A673 (cell line): ENCODE measurements around the gene ASTN2. TPM values are rescaled to one million over a fixed set of nuclear protein-coding genes. Genes with fewer than 3 reads are reported as not detected.

ENCODE experiments used
- BruUV-seq: library from RNA; stranded (reverse); fragments of 400-500 nt; replicated peaks from 2 replicates; lab custom pipeline; 2021; lab: Mats Ljungman, UMichigan
- CTCF ChIA-PET: fragments of 300-600 bp; sonication (Branson Sonifier 250); formaldehyde crosslinking; loops from one replicate; lab custom pipeline; 2022; ENCODE audit warnings: antibody characterized with exemption; lab: Charles Lee
- POLR2A ChIA-PET: fragments of 300-600 bp; sonication (Branson Sonifier 250); formaldehyde crosslinking; loops from one replicate; lab custom pipeline; 2022; ENCODE audit warnings: antibody characterized with exemption; ENCODE audit not compliant: low non-redundant PET; lab: Charles Lee
- DNase-seq: peaks from one replicate; pipeline ENCODE4 v3.0.0-alpha.2; 2015; ENCODE audit warnings: low spot score
- H3K27ac ChIP-seq: fragments of 200-600 bp; sonication (generic); 2 replicates; pipeline ENCODE4 v1.5.1; 2016; ENCODE audit warnings: mixed run types, low read depth, mild to moderate bottlenecking, mixed read lengths, antibody characterized with exemption, low read length; ENCODE audit not compliant: poor library complexity, severe bottlenecking
- H3K27me3 ChIP-seq: fragments of 200-600 bp; sonication (generic); replicated peaks from 2 replicates; pipeline ENCODE4 v1.6.1; 2017; ENCODE audit warnings: mixed run types, low read depth, mild to moderate bottlenecking, mixed read lengths, antibody characterized with exemption, low read length; ENCODE audit not compliant: insufficient read depth, poor library complexity
- H3K36me3 ChIP-seq: fragments of 200-600 bp; sonication (generic); 2 replicates; pipeline ENCODE4 v1.6.1; 2016; ENCODE audit warnings: mixed run types, mild to moderate bottlenecking, mixed read lengths, antibody characterized with exemption, low read length; ENCODE audit not compliant: insufficient read depth, poor library complexity, severe bottlenecking
- H3K4me1 ChIP-seq: fragments of 200-600 bp; sonication (generic); 2 replicates; pipeline ENCODE4 v1.6.1; 2017; ENCODE audit warnings: mixed run types, mild to moderate bottlenecking, mixed read lengths, antibody characterized with exemption, low read length; ENCODE audit not compliant: insufficient read depth, poor library complexity, severe bottlenecking
- H3K4me3 ChIP-seq: fragments of 200-600 bp; sonication (generic); 2 replicates; pipeline ENCODE4 v1.5.1; 2016; ENCODE audit warnings: low read depth, mixed run types, mild to moderate bottlenecking, mixed read lengths, low read length; ENCODE audit not compliant: poor library complexity, severe bottlenecking
- H3K9me3 ChIP-seq: fragments of 200-600 bp; sonication (generic); 2 replicates; pipeline ENCODE4 v1.6.1; 2016; ENCODE audit warnings: mixed run types, low read depth, mild to moderate bottlenecking, mixed read lengths, antibody characterized with exemption, low read length; ENCODE audit not compliant: poor library complexity, severe bottlenecking
- CTCF ChIP-seq: fragments of 300-800, 200-600 bp; sonication (generic); conservative IDR thresholded peaks from 2 replicates; pipeline ENCODE4 v1.5.1; 2017; ENCODE audit warnings: low read depth, mild to moderate bottlenecking, antibody characterized with exemption, low read length, moderate library complexity, mixed read lengths
- EZH2 ChIP-seq: fragments of 200-600 bp; sonication (generic); IDR thresholded peaks from 2 replicates; pipeline ENCODE4 v1.6.1; 2017; ENCODE audit warnings: borderline replicate concordance, low read depth, mild to moderate bottlenecking, mixed read lengths, antibody characterized with exemption, low read length; ENCODE audit not compliant: poor library complexity, severe bottlenecking
- intact Hi-C: fragments of 100-400 bp; cut with micrococcal nuclease; formaldehyde crosslinking; loops from one replicate; pipeline ENCODE4 v1.10.0; 2022; ENCODE audit not compliant: unreplicated experiment
- total RNA-seq: library from RNA; stranded (reverse); gene quantifications from 2 replicates; pipeline ENCODE4 v1.2.3, GENCODE V29; 2021

ASTN2 gene
- total RNA-seq, 1 experiment from 2014 or later: 3.4 TPM

GRCh38 chr9:117234103-117234502 lies 180.8 kb downstream of the ASTN2 start:
- no peak for DNase-seq
- intact Hi-C loops: no loop called here
- H3K4me3 ChIP-seq: no peak overlapping the region
- ChIA-PET POLR2A (no interaction called here), CTCF (no interaction called here)
- TF ChIP-seq EZH2: no peak
- no peak for TF ChIP-seq CTCF
- H3K4me1 ChIP-seq: no peaks in the 10 kb centered on the region
- no peaks in the 10 kb centered on the region for H3K36me3 ChIP-seq
- no TSS peak for BruUV-seq
- peaks cover 15% of the 10 kb centered on the region for H3K27me3 ChIP-seq
- H3K9me3 ChIP-seq: no peaks in the 10 kb centered on the region
- H3K27ac ChIP-seq: no peak overlapping the region

- intact Hi-C loops: no loop called here
These were observed 181.8 kb downstream of the ASTN2 start for GRCh38 chr9:117233016-117233415.

GRCh38 chr9:117232281-117232680 lies 182.6 kb downstream of the ASTN2 start:
- POLR2A ChIA-PET: no interaction called here
- intact Hi-C loops: no loop called here
- Histone ChIP-seq H3K27ac (no peak overlapping the region), H3K9me3 (no peaks in the 10 kb centered on the region), H3K27me3 (peaks cover 15% of the 10 kb centered on the region), H3K4me3 (no peak overlapping the region), H3K4me1 (no peaks in the 10 kb centered on the region), H3K36me3 (no peaks in the 10 kb centered on the region)
- TF ChIP-seq CTCF (no peak), EZH2 (no peak)
- CTCF ChIA-PET: no interaction called here
- BruUV-seq: no TSS peak
- no peak for DNase-seq

More at GRCh38 chr9:117233016-117233415, 181.8 kb downstream of the ASTN2 start:
- Histone ChIP-seq H3K4me3 (no peak overlapping the region), H3K9me3 (no peaks in the 10 kb centered on the region), H3K36me3 (no peaks in the 10 kb centered on the region), H3K27ac (no peak overlapping the region), H3K27me3 (peaks cover 15% of the 10 kb centered on the region), H3K4me1 (no peaks in the 10 kb centered on the region)
- BruUV-seq: no TSS peak
- POLR2A ChIA-PET: no interaction called here
- peak; percentile 4 for DNase-seq
- CTCF ChIA-PET: no interaction called here
- TF ChIP-seq EZH2 (no peak), CTCF (no peak)
